GM12892 (cell line): ENCODE data around the gene ZDHHC1.

Experiments used
- POLR2A ChIP-seq: IDR thresholded peaks from 2 replicates; pipeline ENCODE4 v1.6.1; 2011; ENCODE audit warnings: low read depth, low read length, control low read depth
- POLR2AphosphoS5 ChIP-seq: IDR thresholded peaks from 2 replicates; pipeline ENCODE4 v1.6.1; 2011; ENCODE audit warnings: low read depth, low read length, control low read depth
- TAF1 ChIP-seq: IDR thresholded peaks from 2 replicates; pipeline ENCODE4 v1.6.1; 2011; ENCODE audit warnings: low read depth, mild to moderate bottlenecking, control low read depth, low read length, borderline replicate concordance

GRCh38 chr16:67463691-67464090, 47.4 kb upstream of the ZDHHC1 start:
- TF ChIP-seq TAF1 (no peak), POLR2A (no peak), POLR2AphosphoS5 (no peak)
